Heart left ventricle (tissue), 16 donors: ENCODE data around the gene CEBPA. TPM values are rescaled to one million over a fixed set of nuclear protein-coding genes. Genes with fewer than 3 reads are reported as not detected.

ENCODE experiments used
- ATAC-seq, 4 donors: fragments of 200-7000 bp; cut with Tn5 transposase; one replicate each; pipeline ENCODE4 v1.9.1; 2020 to 2022; ENCODE audit warnings: moderate library complexity in 4 of 4, mild to moderate bottlenecking in 3 of 4, moderate number of reproducible peaks in 1 of 4
- DNase-seq, 5 donors: peaks; one replicate each; pipeline ENCODE4 v3.0.0-alpha.2; 2020
- H3K27ac ChIP-seq, 12 donors: fragments of 200-600 bp; sonication (generic) in 4 of 12; one replicate each; pipeline versions ENCODE4 v1.5.0 to v1.8.0; 2016 to 2022; ENCODE audit warnings: mild to moderate bottlenecking in 2 of 12
- H3K27me3 ChIP-seq, 9 donors: fragments of 200-600 bp; sonication (generic) in 2 of 9; one replicate each; pipeline versions ENCODE4 v1.5.1 to v1.8.0; 2016 to 2022; ENCODE audit warnings: mild to moderate bottlenecking in 3 of 9
- H3K36me3 ChIP-seq, 9 donors: fragments of 200-600 bp; sonication (generic) in 2 of 9; one replicate each; pipeline versions ENCODE4 v1.5.0 to v1.8.0; 2018 to 2022; ENCODE audit warnings: mild to moderate bottlenecking in 2 of 9
- H3K4me1 ChIP-seq, 12 donors: fragments of 200-600 bp; sonication (generic) in 4 of 12; one replicate each; pipeline versions ENCODE4 v1.5.0 to v1.8.0; 2016 to 2022; ENCODE audit warnings: mild to moderate bottlenecking in 3 of 12
- H3K4me3 ChIP-seq, 12 donors: fragments of 200-600 bp; sonication (generic) in 4 of 12; one replicate each; pipeline versions ENCODE4 v1.5.0 to v1.8.0; 2017 to 2022; ENCODE audit warnings: mild to moderate bottlenecking in 9 of 12, moderate library complexity in 4 of 12
- H3K9me3 ChIP-seq, 12 donors: fragments of 200-600 bp; sonication (generic) in 4 of 12; one replicate each; pipeline versions ENCODE4 v1.5.0 to v1.8.0; 2016 to 2022; ENCODE audit warnings: mild to moderate bottlenecking in 1 of 12
- CTCF ChIP-seq, 12 donors: fragments of 200-600 bp; sonication (generic) in 4 of 12; IDR thresholded peaks; one replicate each; pipeline versions ENCODE4 v1.5.0 to v1.8.0; 2018 to 2022; ENCODE audit warnings: antibody characterized with exemption in 12 of 12, mild to moderate bottlenecking in 5 of 12
- POLR2A ChIP-seq, 2 donors: fragments of 450-650 bp; IDR thresholded peaks; one replicate each; pipeline ENCODE4 v1.6.1; 2017; ENCODE audit warnings: antibody characterized with exemption in 2 of 2, mild to moderate bottlenecking in 2 of 2, moderate library complexity in 2 of 2
- WGBS, 4 donors: extraction: QIAGEN DNeasy Blood & Tissue Kit in 2 of 4; methylation state at CpG; one replicate each; pipeline versions ENCODE4 v1.1.5 to v1.1.7; 2013 to 2018; 5-methylcytosine and 5-hydroxymethylcytosine counted together
- intact Hi-C, 10 donors: fragments of 100-400 bp; cut with DNase I; formaldehyde crosslinking; loops; one replicate each; pipeline versions ENCODE4 v1.11.1 to v1.14.2; 2022
- polyA plus RNA-seq, 2 donors: library from polyadenylated mRNA; stranded (reverse); fragments of 200-250 nt; gene quantifications; one replicate each; pipeline ENCODE4 v1.2.3, GENCODE V29; 2013
- total RNA-seq, 9 donors: library from RNA; depleted of rRNA in 2 of 9; stranded (reverse); fragments of >200 nt in 2 of 9; fragmentation: NEBNext Ultra II Directional in 3 of 9; extraction: Animal tissue kit (Norgen Biotek cat#: 25700) in 3 of 9; gene quantifications; one replicate each; pipeline versions ENCODE4 v1.1.0 to v1.2.4, GENCODE V29; 2016 to 2023
- donor health status: ischemic (EF 13 %, LVEDD 7.1; RV severe dilation, severe dysfunction).
- donor health status: healthy with polysubstance abuse.
- donor health status: DM: no; HTN: yes; CAD: no.
- donor health status: DM: no; HTN: no; CAD: no.
- donor health status: ischemic (EF 25% LVEDD 6.9; RV normal size, moderate dysfunction).
- donor health status: ischemic (EF 25% LVEDD 5.7; RV mildly dilated, moderate dysfunction).
- donor health status: healthy.
- donor health status: DM: yes; HTN: yes; CAD: no.
- donor health status: ischemic (EF 35%, LVEDD 5.7; RV mildly dilated, moderate dysfunction).
- donor health status: nonischemic (EF 11% LVEDD 7.7; RV severe dilation, severe dysfunction).
- donor health status: DM: yes; HTN: yes; CAD: no.
- donor health status: PGD.
- donor health status: ischemic (EF 29% LVEDD 5.4; RV normal size, mild dysfunction).
- donor health status: nonischemic (EF 23%, LVEDD 6.1; RV moderate dilation, normal function).

Gene CEBPA
- total and polyA plus RNA-seq, 11 donors = 0.69 to 40.1 (median 2.5) TPM

- Histone ChIP-seq H3K36me3 (no peaks in the 10 kb centered on the region), H3K4me3 (no peak overlapping the region), H3K9me3 (peaks cover 0 to 12% (median 5%) of the 10 kb centered on the region in 12 donors), H3K27ac (no peak overlapping the region), H3K27me3 (peaks cover 0 to 19% (median 0%) of the 10 kb centered on the region in 9 donors), H3K4me1 (peaks cover 0 to 53% (median 0%) of the 10 kb centered on the region in 12 donors)
- intact Hi-C loops = no loop called here
- WGBS, 4 donors = 75 to 85% (median 80%) methylated on average over 6 of the region's 6 CpGs
- TF ChIP-seq POLR2A (IDR thresholded peaks at IDR 0.05) (no peak), CTCF (IDR thresholded peaks at IDR 0.05) (no peak)
- DNase-seq (no peak), ATAC-seq (no peak)
Measured at GRCh38 chr19:33283589-33283988, 18.7 kb downstream of the CEBPA start.

GRCh38 chr19:33282036-33282671, 20.2 kb downstream of the CEBPA start:
- Histone ChIP-seq H3K27me3 (peaks cover 0 to 19% (median 0%) of the 10 kb centered on the region in 9 donors), H3K27ac (no peak overlapping the region), H3K9me3 (no peaks in the 10 kb centered on the region), H3K4me1 (peaks cover 0 to 60% (median 0%) of the 10 kb centered on the region in 12 donors), H3K4me3 (no peak overlapping the region), H3K36me3 (no peaks in the 10 kb centered on the region)
- DNase-seq (no peak), ATAC-seq (no peak)
- TF ChIP-seq CTCF (IDR thresholded peaks at IDR 0.05) (no peak), POLR2A (IDR thresholded peaks at IDR 0.05) (no peak)
- 62 to 72% (median 71%) methylated on average over 11 to 14 of the region's 14 CpGs for WGBS, 4 donors
- intact Hi-C loops = no loop called here

DNA sequence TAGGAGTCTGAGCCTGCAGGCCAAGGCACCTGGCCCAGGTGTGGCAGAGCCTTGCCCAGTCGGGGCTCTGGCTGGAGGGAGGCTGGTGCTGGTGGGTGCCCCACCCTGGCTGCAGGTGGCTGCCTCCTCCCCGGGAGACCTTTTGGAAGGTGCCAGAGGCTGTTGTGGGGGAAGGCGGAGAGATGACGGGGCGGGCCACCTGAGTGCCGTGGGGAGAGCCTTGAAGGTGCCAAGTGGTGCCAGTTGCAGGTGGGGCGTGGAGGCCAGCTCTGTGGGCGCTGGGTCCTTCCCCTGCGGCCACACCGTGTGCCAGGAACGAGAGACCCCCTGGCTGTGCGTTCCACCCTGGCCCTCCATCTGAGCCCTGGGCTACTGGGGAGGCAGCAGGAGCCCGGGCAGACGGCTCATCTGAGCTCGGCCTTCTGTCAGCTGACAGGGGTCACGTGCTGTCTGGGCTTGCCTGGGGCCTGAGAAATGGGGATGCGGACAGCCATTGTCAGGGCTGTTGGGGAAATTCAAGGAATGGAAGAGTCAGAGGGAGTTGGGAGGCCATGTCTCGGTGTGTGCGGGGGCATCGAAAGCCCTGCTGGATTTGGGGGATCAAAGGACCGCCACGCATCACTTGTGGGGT, 20.9 kb downstream of the CEBPA start:
- Histone ChIP-seq H3K36me3 (no peaks in the 10 kb centered on the region), H3K4me3 (no peak overlapping the region), H3K27ac (no peak overlapping the region), H3K9me3 (no peaks in the 10 kb centered on the region), H3K4me1 (peaks cover 0 to 53% (median 0%) of the 10 kb centered on the region in 12 donors), H3K27me3 (peaks cover 0 to 14% (median 0%) of the 10 kb centered on the region in 9 donors)
- DNase-seq (no peak), ATAC-seq (no peak)
- 87 to 90% (median 87%) methylated on average over 17 to 22 of the region's 22 CpGs for WGBS, 4 donors
- TF ChIP-seq CTCF (IDR thresholded peaks at IDR 0.05) = no peak
- intact Hi-C loops = no loop called here

DNA sequence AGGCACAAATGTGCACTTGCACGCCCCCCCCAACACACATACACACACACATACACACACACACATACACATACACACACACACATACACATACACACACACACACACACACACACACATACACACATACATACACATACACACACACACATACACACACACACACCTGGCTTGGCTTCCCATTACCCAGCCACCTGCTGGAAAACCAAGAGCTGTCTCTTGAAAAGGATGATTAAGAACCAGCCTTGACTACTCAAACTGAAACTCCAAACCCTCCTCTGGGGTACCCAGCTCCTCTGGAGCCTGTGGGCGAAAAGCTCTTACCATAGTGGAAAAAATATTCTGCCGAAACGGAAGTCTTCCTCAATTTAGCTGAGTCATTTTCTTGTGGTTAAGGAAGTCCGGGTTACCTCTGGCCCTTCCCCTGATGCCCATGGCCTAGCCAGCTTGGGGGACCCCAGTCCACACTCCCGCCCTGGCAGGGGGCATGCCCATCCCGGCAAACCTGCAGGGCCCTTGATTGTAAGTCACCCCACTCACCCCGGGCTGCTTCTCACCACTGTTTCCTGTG, 21.9 kb downstream of the CEBPA start:
- DNase-seq (no peak), ATAC-seq (peak in 1 of 4 donors; percentile 53)
- no peaks in the 10 kb centered on the region for H3K9me3 ChIP-seq
- no peak overlapping the region for H3K27ac ChIP-seq
- 72 to 90% (median 86%) methylated on average over 7 to 8 of the region's 8 CpGs for WGBS, 4 donors
- H3K4me3 ChIP-seq = no peak overlapping the region
- H3K4me1 ChIP-seq = peaks cover 0 to 43% (median 0%) of the 10 kb centered on the region in 12 donors
- H3K27me3 ChIP-seq = peaks cover 0 to 5% (median 0%) of the 10 kb centered on the region in 9 donors
- H3K36me3 ChIP-seq = no peaks in the 10 kb centered on the region
- no peak for TF ChIP-seq POLR2A (IDR thresholded peaks at IDR 0.05)
- TF ChIP-seq CTCF (IDR thresholded peaks at IDR 0.05) = no peak
- intact Hi-C loops = no loop called here
